H9 (cell line): ENCODE measurements around the gene TMEM51. TPM values are rescaled to one million over a fixed set of nuclear protein-coding genes. Genes with fewer than 3 reads are reported as not detected.

Experiments used
- DNase-seq: peaks from one replicate; pipeline ENCODE4 v3.0.0-alpha.2; 2017
- H2AFZ ChIP-seq: one replicate; pipeline ENCODE4 v1.6.1; 2013; ENCODE audit warnings: mild to moderate bottlenecking, low read length, control low read depth, moderate library complexity
- H2AK5ac ChIP-seq: 2 replicates; pipeline ENCODE4 v1.6.1; 2013; ENCODE audit warnings: low read length, control low read depth, mixed read lengths; ENCODE audit not compliant: insufficient read length
- H2BK120ac ChIP-seq: one replicate; pipeline ENCODE4 v1.6.1; 2013; ENCODE audit warnings: low read depth, mild to moderate bottlenecking, low read length, control low read depth, inconsistent platforms; ENCODE audit not compliant: poor library complexity, severe bottlenecking
- H2BK12ac ChIP-seq: 2 replicates; pipeline ENCODE4 v1.6.1; 2013; ENCODE audit warnings: low read length, control low read depth, mixed read lengths, low read depth; ENCODE audit not compliant: insufficient read length
- H2BK15ac ChIP-seq: 2 replicates; pipeline ENCODE4 v1.6.1; 2013; ENCODE audit warnings: low read depth, low read length, control low read depth
- H2BK20ac ChIP-seq: one replicate; pipeline ENCODE4 v1.6.1; 2013; ENCODE audit warnings: low read depth, mild to moderate bottlenecking, low read length, control low read depth, inconsistent platforms; ENCODE audit not compliant: poor library complexity, severe bottlenecking
- H2BK5ac ChIP-seq: 2 replicates; pipeline ENCODE4 v1.6.1; 2013; ENCODE audit warnings: low read length, control low read depth, mixed read lengths; ENCODE audit not compliant: insufficient read length
- H3K14ac ChIP-seq: 2 replicates; pipeline ENCODE4 v1.6.1; 2013; ENCODE audit warnings: low read length, control low read depth; ENCODE audit not compliant: insufficient read depth
- H3K18ac ChIP-seq: 2 replicates; pipeline ENCODE4 v1.6.1; 2013; ENCODE audit warnings: low read depth, mild to moderate bottlenecking, mixed read lengths, low read length, control low read depth; ENCODE audit not compliant: insufficient read length
- H3K23ac ChIP-seq: 2 replicates; pipeline ENCODE4 v1.6.1; 2013; ENCODE audit warnings: low read length, control low read depth, mixed read lengths, low read depth; ENCODE audit not compliant: insufficient read length
- H3K23me2 ChIP-seq: 2 replicates; pipeline ENCODE4 v1.6.1; 2013; ENCODE audit warnings: low read depth, mild to moderate bottlenecking, mixed read lengths, low read length, control low read depth; ENCODE audit not compliant: insufficient read length, poor library complexity, severe bottlenecking
- H3K27ac ChIP-seq: 2 replicates; pipeline ENCODE4 v1.5.1; 2013; ENCODE audit warnings: low read length, control low read depth, mixed read lengths, low read depth; ENCODE audit not compliant: insufficient read length
- H3K27me3 ChIP-seq: 2 replicates; pipeline ENCODE4 v1.6.1; 2013; ENCODE audit warnings: low read length, control low read depth, inconsistent platforms; ENCODE audit not compliant: insufficient read depth
- H3K4ac ChIP-seq: 2 replicates; pipeline ENCODE4 v1.6.1; 2013; ENCODE audit warnings: low read depth, mild to moderate bottlenecking, control low read depth, inconsistent platforms, low read length, moderate library complexity
- H3K4me1 ChIP-seq: 2 replicates; pipeline ENCODE4 v1.6.1; 2013; ENCODE audit warnings: low read length, control low read depth, inconsistent platforms; ENCODE audit not compliant: insufficient read depth
- H3K4me2 ChIP-seq: 2 replicates; pipeline ENCODE4 v1.6.1; 2013; ENCODE audit warnings: low read length, control low read depth, mixed read lengths; ENCODE audit not compliant: insufficient read length, insufficient read depth
- H3K56ac ChIP-seq: 2 replicates; pipeline ENCODE4 v1.6.1; 2013; ENCODE audit warnings: low read depth, mild to moderate bottlenecking, mixed read lengths, low read length, control low read depth; ENCODE audit not compliant: insufficient read length
- H3K79me1 ChIP-seq: 2 replicates; pipeline ENCODE4 v1.6.1; 2013; ENCODE audit warnings: low read depth, mild to moderate bottlenecking, moderate library complexity, low read length, control low read depth, inconsistent platforms; ENCODE audit not compliant: insufficient read depth, poor library complexity, severe bottlenecking
- H3K79me2 ChIP-seq: 2 replicates; pipeline ENCODE4 v1.6.1; 2013; ENCODE audit warnings: low read length, control low read depth, inconsistent platforms; ENCODE audit not compliant: insufficient read depth
- H3K9ac ChIP-seq: 2 replicates; pipeline ENCODE4 v1.6.1; 2013; ENCODE audit warnings: low read length, control low read depth, mixed read lengths; ENCODE audit not compliant: insufficient read length; ENCODE audit errors: extremely low read depth
- H3K9me3 ChIP-seq: one replicate; pipeline ENCODE4 v1.6.1; 2013; ENCODE audit warnings: low read depth, low read length, inconsistent platforms; ENCODE audit not compliant: control insufficient read depth
- H3T11ph ChIP-seq: one replicate; pipeline ENCODE4 v1.6.1; 2013; ENCODE audit warnings: mild to moderate bottlenecking, low read length, control low read depth, inconsistent platforms
- H4K20me1 ChIP-seq: one replicate; pipeline ENCODE4 v1.6.1; 2013; ENCODE audit not compliant: control insufficient read depth, insufficient read length, insufficient read depth
- H4K5ac ChIP-seq: 2 replicates; pipeline ENCODE4 v1.6.1; 2013; ENCODE audit warnings: low read depth, mild to moderate bottlenecking, mixed read lengths, low read length, control low read depth; ENCODE audit not compliant: insufficient read length
- H4K8ac ChIP-seq: replicated peaks from 2 replicates; pipeline ENCODE4 v1.6.1; 2013; ENCODE audit warnings: low read length, control low read depth, mixed read lengths, low read depth; ENCODE audit not compliant: insufficient read length
- H4K91ac ChIP-seq: 2 replicates; pipeline ENCODE4 v1.6.1; 2013; ENCODE audit warnings: low read depth, mild to moderate bottlenecking, moderate library complexity, mixed read lengths, low read length, control low read depth; ENCODE audit not compliant: insufficient read length
- H3K27ac Mint-ChIP-seq, 3 experiments: 2 replicates in 2 of 3; 3 replicates in 1 of 3; pipeline ENCODE4 v1.8.0; 2020 to 2021; ENCODE audit warnings: mixed read lengths in 3 of 3, mild to moderate bottlenecking in 1 of 3, moderate library complexity in 1 of 3
- H3K27me3 Mint-ChIP-seq: 2 replicates; pipeline ENCODE4 v1.8.0; 2021; ENCODE audit warnings: low read depth, mild to moderate bottlenecking, moderate library complexity, mixed read lengths
- H3K36me3 Mint-ChIP-seq, 3 experiments: 2 replicates in 2 of 3; 3 replicates in 1 of 3; pipeline ENCODE4 v1.8.0; 2020 to 2021; ENCODE audit warnings: low read depth in 3 of 3, mixed read lengths in 3 of 3; ENCODE audit not compliant: insufficient read depth in 1 of 3
- H3K4me1 Mint-ChIP-seq, 2 experiments: 2 replicates each; pipeline ENCODE4 v1.8.0; 2020; ENCODE audit warnings: mixed read lengths in 2 of 2
- H3K4me3 Mint-ChIP-seq, 2 experiments: 2 replicates in 1 of 2; 3 replicates in 1 of 2; pipeline ENCODE4 v1.8.0; 2020 to 2021; ENCODE audit warnings: mild to moderate bottlenecking in 2 of 2, mixed read lengths in 2 of 2, moderate library complexity in 1 of 2
- H3K9me3 Mint-ChIP-seq, 2 experiments: 2 replicates in 1 of 2; 3 replicates in 1 of 2; pipeline ENCODE4 v1.8.0; 2020; ENCODE audit warnings: mild to moderate bottlenecking in 2 of 2, mixed read lengths in 2 of 2, moderate library complexity in 1 of 2
- WGBS: extraction: QIAGEN DNeasy Blood & Tissue Kit; methylation state at CpG from one replicate; pipeline ENCODE4 v1.1.7; 2013; ENCODE audit warnings: missing lambda C conversion rate, low lambda C conversion rate, mixed read lengths; ENCODE audit not compliant: insufficient read length; ENCODE audit errors: extremely low coverage; 5-methylcytosine and 5-hydroxymethylcytosine counted together
- total RNA-seq: library from RNA; stranded (reverse); gene quantifications from 2 replicates; pipeline ENCODE4 v1.2.1, GENCODE V29; 2021
- TF ChIP-seq, protein P1 (sequence below): fragments of 200-600 bp; sonication (generic); conservative IDR thresholded peaks from 3 replicates; pipeline ENCODE4 v1.8.0; 2021; ENCODE audit warnings: antibody characterized with exemption, mild to moderate bottlenecking

Gene TMEM51
- total RNA-seq, 1 experiment from 2014 or later = 4.6 TPM

DNA sequence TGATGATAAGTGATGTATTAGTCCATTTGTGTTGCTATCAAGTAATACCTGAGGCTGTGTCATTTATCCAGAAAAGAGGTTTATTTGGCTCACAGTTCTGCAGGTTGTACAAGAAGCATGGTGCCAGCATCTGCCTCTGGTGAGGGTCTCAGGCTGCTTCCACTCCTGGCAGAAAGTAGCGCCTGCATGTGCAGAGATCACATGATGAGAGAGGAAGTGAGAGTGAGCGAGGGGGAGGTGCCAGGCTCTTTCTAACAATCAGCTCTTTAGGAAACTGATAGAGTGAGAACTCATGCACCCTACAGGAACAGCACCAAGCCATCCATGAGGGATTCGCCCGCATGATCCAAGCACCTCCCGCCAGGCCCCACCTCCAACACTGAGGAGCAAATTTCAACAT, 91.3 kb downstream of the TMEM51 start:
- H3K23ac ChIP-seq = no peak overlapping the region

More for the DNA sequence above, 91.3 kb downstream of the TMEM51 start:
- WGBS = no CpG with 5 or more reads among the region's 5 CpGs
- TF ChIP-seq, protein P1, sequence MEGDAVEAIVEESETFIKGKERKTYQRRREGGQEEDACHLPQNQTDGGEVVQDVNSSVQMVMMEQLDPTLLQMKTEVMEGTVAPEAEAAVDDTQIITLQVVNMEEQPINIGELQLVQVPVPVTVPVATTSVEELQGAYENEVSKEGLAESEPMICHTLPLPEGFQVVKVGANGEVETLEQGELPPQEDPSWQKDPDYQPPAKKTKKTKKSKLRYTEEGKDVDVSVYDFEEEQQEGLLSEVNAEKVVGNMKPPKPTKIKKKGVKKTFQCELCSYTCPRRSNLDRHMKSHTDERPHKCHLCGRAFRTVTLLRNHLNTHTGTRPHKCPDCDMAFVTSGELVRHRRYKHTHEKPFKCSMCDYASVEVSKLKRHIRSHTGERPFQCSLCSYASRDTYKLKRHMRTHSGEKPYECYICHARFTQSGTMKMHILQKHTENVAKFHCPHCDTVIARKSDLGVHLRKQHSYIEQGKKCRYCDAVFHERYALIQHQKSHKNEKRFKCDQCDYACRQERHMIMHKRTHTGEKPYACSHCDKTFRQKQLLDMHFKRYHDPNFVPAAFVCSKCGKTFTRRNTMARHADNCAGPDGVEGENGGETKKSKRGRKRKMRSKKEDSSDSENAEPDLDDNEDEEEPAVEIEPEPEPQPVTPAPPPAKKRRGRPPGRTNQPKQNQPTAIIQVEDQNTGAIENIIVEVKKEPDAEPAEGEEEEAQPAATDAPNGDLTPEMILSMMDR = no peak
- no peak overlapping the region for H3K56ac ChIP-seq
- no peak overlapping the region for H3K4ac ChIP-seq
- peaks cover 24% of the 10 kb centered on the region for H3K27me3 Mint-ChIP-seq
- H4K5ac ChIP-seq = no peak overlapping the region
- H3K9me3 Mint-ChIP-seq = peaks cover 0 to 2% of the 10 kb centered on the region in 2 experiments; a peak in 1 of 5 replicates
- H2AK5ac ChIP-seq = no peak overlapping the region
- H2BK20ac ChIP-seq = no peak overlapping the region
- H3K27ac Mint-ChIP-seq = no peak overlapping the region
- H3K23me2 ChIP-seq = no peaks in the 10 kb centered on the region
- no peaks in the 10 kb centered on the region for H3K79me2 ChIP-seq
- H3K14ac ChIP-seq = no peak overlapping the region
- no peaks in the 10 kb centered on the region for H3K9me3 ChIP-seq
- H3K79me1 ChIP-seq = no peaks in the 10 kb centered on the region
- no peak overlapping the region for H2BK5ac ChIP-seq
- H2BK12ac ChIP-seq = no peak overlapping the region
- H3K4me1 ChIP-seq = peaks cover 9% of the 10 kb centered on the region; the same call in 1 of the 2 replicates
- H4K91ac ChIP-seq = no peak overlapping the region
- no peak overlapping the region for H2BK120ac ChIP-seq
- no peak overlapping the region for H3K4me2 ChIP-seq
- peak overlapping the region in 1 of 2 experiments; percentile 30; a peak in 1 of 5 replicates for H3K4me3 Mint-ChIP-seq
- peaks cover 40 to 43% of the 10 kb centered on the region in 2 experiments for H3K4me1 Mint-ChIP-seq
- H3K18ac ChIP-seq = no peak overlapping the region
- no peak overlapping the region for H4K8ac ChIP-seq
- H3K36me3 Mint-ChIP-seq = no peaks in the 10 kb centered on the region
- no peak for DNase-seq
- no peak overlapping the region for H3T11ph ChIP-seq
- H2AFZ ChIP-seq = no peak overlapping the region
- 0 out of 2 replicates have a peak, but pooled peaks cover 2% of the 10 kb centered on the region for H3K27me3 ChIP-seq
- H4K20me1 ChIP-seq = no peaks in the 10 kb centered on the region
- no peak overlapping the region for H2BK15ac ChIP-seq
- no peak overlapping the region for H3K27ac ChIP-seq
- H3K9ac ChIP-seq = no peak overlapping the region
